Spleen (tissue), 11 donors: ENCODE data around the gene TMPRSS6. TPM values are rescaled to one million over a fixed set of nuclear protein-coding genes. Genes with fewer than 3 reads are reported as not detected.

Experiments used
- DNase-seq: peaks from one replicate; pipeline ENCODE4 v3.0.0-alpha.2; 2020
- H3K27ac ChIP-seq, 8 donors: fragments of 200-600 bp; sonication (generic) in 7 of 8; 1 replicate in 4 of 8; 2 replicates in 4 of 8; pipeline versions ENCODE4 v1.5.0 to v1.8.0; 2016 to 2021; ENCODE audit warnings: inconsistent platforms in 4 of 8, mild to moderate bottlenecking in 4 of 8, moderate library complexity in 1 of 8
- H3K27me3 ChIP-seq, 7 donors: fragments of 200-600 bp; sonication (generic) in 6 of 7; replicated peaks in 1 of 7; 1 replicate in 4 of 7; 2 replicates in 3 of 7; pipeline versions ENCODE4 v1.5.0 to v1.8.0; 2016 to 2021; ENCODE audit warnings: inconsistent platforms in 3 of 7, mild to moderate bottlenecking in 1 of 7
- H3K36me3 ChIP-seq, 6 donors: fragments of 200-600 bp; sonication (generic) in 5 of 6; 1 replicate in 4 of 6; 2 replicates in 2 of 6; pipeline versions ENCODE4 v1.5.0 to v1.8.0; 2016 to 2021; ENCODE audit warnings: inconsistent platforms in 2 of 6
- H3K4me1 ChIP-seq, 6 donors: fragments of 200-600 bp; sonication (generic) in 5 of 6; 1 replicate in 3 of 6; 2 replicates in 3 of 6; pipeline versions ENCODE4 v1.5.0 to v1.8.0; 2016 to 2021; ENCODE audit warnings: inconsistent platforms in 3 of 6
- H3K4me3 ChIP-seq, 8 donors: fragments of 200-600 bp; sonication (generic) in 7 of 8; 1 replicate in 4 of 8; 2 replicates in 4 of 8; pipeline versions ENCODE4 v1.5.0 to v1.8.0; 2016 to 2021; ENCODE audit warnings: inconsistent platforms in 4 of 8, mild to moderate bottlenecking in 4 of 8, moderate library complexity in 2 of 8
- H3K9me3 ChIP-seq, 8 donors: fragments of 200-600 bp; sonication (generic) in 7 of 8; 1 replicate in 4 of 8; 2 replicates in 4 of 8; pipeline versions ENCODE4 v1.5.0 to v1.8.0; 2016 to 2021; ENCODE audit warnings: inconsistent platforms in 4 of 8
- POLR2A ChIP-seq, 3 donors: fragments of 450-650 bp; IDR thresholded peaks; one replicate each; pipeline ENCODE4 v1.5.1; 2017; ENCODE audit warnings: antibody characterized with exemption in 3 of 3, mild to moderate bottlenecking in 1 of 3
- POLR2AphosphoS5 ChIP-seq, 3 donors: sonication (generic); formaldehyde crosslinking; IDR thresholded peaks; one replicate each; pipeline ENCODE4 v1.5.1; 2017; ENCODE audit warnings: antibody characterized with exemption in 3 of 3
- WGBS, 5 donors: extraction: QIAGEN DNeasy Blood & Tissue Kit in 3 of 5; methylation state at CpG; one replicate each; pipeline versions ENCODE4 v1.1.5 to v1.1.7; 2013 to 2018; 5-methylcytosine and 5-hydroxymethylcytosine counted together
- intact Hi-C: fragments of 100-400 bp; cut with DNase I; formaldehyde crosslinking; loops from one replicate; pipeline ENCODE4 v1.15.0; 2023; ENCODE audit warnings: low total_unique reads
- polyA plus RNA-seq, 3 donors: library from polyadenylated mRNA; stranded (reverse); fragments of 200-250 nt; gene quantifications; one replicate each; pipeline ENCODE4 v1.2.1, GENCODE V29; 2013
- total RNA-seq, 7 donors: library from RNA; depleted of rRNA in 3 of 7; stranded (reverse); fragments of >200 nt in 3 of 7; fragmentation: NEBNext Ultra II Directional in 4 of 7; extraction: Animal tissue kit (Norgen Biotek cat#: 25700) in 4 of 7; gene quantifications; one replicate each; pipeline versions ENCODE4 v1.1.0 to v1.2.1, GENCODE V29; 2016 to 2021
- TF ChIP-seq, protein P1 (sequence below), 11 experiments: fragments of 200-600 bp in 7 of 11; fragments of 450-650 bp in 4 of 11; sonication (generic) in 4 of 11; IDR thresholded peaks in 8 of 11; conservative IDR thresholded peaks in 3 of 11; 1 replicate in 7 of 11; 2 replicates in 4 of 11; pipeline versions ENCODE4 v1.4.0 to v1.8.0; 2016 to 2021; ENCODE audit warnings: antibody characterized with exemption in 11 of 11, inconsistent platforms in 4 of 11, mild to moderate bottlenecking in 1 of 11
- donor health status: healthy with polysubstance abuse.
- donor health status: DM: no; HTN: no; CAD: no; lungs with moderate emphysema.
- donor health status: DM: no; HTN: no; CAD: no.
- donor health status: Bipolar disorder and iron deficiency.
- donor health status: healthy.
- donor health status: DM: no; HTN: no; CAD: no.
- donor health status: DM: yes; HTN: yes; CAD: no.

The TMPRSS6 gene
- total and polyA plus RNA-seq, 10 donors: 0.09 to 0.55 (median 0.28) TPM; not detected in 5

DNA sequence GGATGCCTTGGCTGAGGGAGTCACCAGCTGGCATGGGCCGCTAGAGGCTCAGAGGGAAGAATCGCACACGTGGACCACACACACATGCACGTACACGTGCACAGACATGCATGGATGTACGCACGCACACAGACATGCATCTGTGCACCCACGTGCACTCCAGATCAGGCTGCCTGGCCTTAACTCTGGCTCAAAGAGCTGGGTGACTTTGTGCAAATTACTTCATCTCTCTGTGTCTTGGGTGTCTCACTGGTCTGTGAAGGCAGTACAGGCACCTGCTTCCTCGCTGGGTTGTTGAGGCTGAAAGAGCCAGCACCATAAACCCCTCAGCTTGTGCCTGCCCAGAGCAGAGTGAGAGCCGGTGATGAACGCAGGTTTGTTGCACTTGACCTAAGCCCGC is 28.7 kb downstream of the TMPRSS6 start:
- peaks cover 11 to 28% (median 23%) of the 10 kb centered on the region in 6 donors for H3K4me1 ChIP-seq
- no peak overlapping the region for H3K4me3 ChIP-seq
- intact Hi-C loops: no loop called here
- no peak overlapping the region for H3K27ac ChIP-seq
- no peak for TF ChIP-seq POLR2A (IDR thresholded peaks at IDR 0.05)
- no peak for TF ChIP-seq POLR2AphosphoS5 (IDR thresholded peaks at IDR 0.05)
- TF ChIP-seq, protein P1, sequence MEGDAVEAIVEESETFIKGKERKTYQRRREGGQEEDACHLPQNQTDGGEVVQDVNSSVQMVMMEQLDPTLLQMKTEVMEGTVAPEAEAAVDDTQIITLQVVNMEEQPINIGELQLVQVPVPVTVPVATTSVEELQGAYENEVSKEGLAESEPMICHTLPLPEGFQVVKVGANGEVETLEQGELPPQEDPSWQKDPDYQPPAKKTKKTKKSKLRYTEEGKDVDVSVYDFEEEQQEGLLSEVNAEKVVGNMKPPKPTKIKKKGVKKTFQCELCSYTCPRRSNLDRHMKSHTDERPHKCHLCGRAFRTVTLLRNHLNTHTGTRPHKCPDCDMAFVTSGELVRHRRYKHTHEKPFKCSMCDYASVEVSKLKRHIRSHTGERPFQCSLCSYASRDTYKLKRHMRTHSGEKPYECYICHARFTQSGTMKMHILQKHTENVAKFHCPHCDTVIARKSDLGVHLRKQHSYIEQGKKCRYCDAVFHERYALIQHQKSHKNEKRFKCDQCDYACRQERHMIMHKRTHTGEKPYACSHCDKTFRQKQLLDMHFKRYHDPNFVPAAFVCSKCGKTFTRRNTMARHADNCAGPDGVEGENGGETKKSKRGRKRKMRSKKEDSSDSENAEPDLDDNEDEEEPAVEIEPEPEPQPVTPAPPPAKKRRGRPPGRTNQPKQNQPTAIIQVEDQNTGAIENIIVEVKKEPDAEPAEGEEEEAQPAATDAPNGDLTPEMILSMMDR (IDR thresholded peaks at IDR 0.05 in 8 of 11, conservative IDR thresholded peaks at IDR 0.05 in 3 of 11): no peak
- 88 to 96% (median 93%) methylated on average over 11 to 12 of the region's 12 CpGs for WGBS, 5 donors
- no peak for DNase-seq
- H3K9me3 ChIP-seq: no peaks in the 10 kb centered on the region
- H3K27me3 ChIP-seq: peaks cover 0 to 43% (median 0%) of the 10 kb centered on the region in 7 donors
- H3K36me3 ChIP-seq: no peaks in the 10 kb centered on the region

DNA sequence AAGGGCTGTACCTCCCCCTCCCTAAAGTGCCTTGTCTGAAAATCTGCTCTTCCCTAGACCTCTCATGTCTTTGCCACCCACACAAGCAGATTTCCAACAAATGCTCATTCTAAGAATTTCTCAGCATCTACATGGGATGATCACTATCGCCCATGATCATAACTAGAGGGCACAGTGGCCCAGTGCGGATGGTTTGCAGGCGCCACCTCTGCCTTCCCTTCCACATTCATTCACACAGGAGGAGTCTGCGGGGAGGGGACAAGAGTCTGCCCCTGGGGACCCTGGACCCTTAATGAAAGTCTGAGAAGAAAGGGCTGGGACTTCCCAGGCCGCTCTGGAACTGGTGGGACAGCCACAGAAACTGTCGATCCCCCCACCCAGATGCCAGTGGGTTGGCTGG is 29.1 kb downstream of the TMPRSS6 start:
- no peak for DNase-seq
- H3K36me3 ChIP-seq: no peaks in the 10 kb centered on the region
- peak overlapping the region in 7 of 8 donors; percentile 6 to 86 (median 61) for H3K27ac ChIP-seq
- no peak for TF ChIP-seq POLR2A (IDR thresholded peaks at IDR 0.05)
- no peak for TF ChIP-seq POLR2AphosphoS5 (IDR thresholded peaks at IDR 0.05)
- TF ChIP-seq, protein P1 (IDR thresholded peaks at IDR 0.05 in 8 of 11, conservative IDR thresholded peaks at IDR 0.05 in 3 of 11): no peak
- H3K9me3 ChIP-seq: no peaks in the 10 kb centered on the region
- H3K27me3 ChIP-seq: peaks cover 0 to 41% (median 0%) of the 10 kb centered on the region in 7 donors
- H3K4me1 ChIP-seq: peaks cover 11 to 28% (median 23%) of the 10 kb centered on the region in 6 donors
- H3K4me3 ChIP-seq: no peak overlapping the region
- 83 to 96% (median 90%) methylated on average over 4 to 6 of the region's 6 CpGs for WGBS, 5 donors
- intact Hi-C loops: no loop called here

GRCh38 chr22:37079668-37080171 is 29.8 kb downstream of the TMPRSS6 start:
- Histone ChIP-seq H3K4me1 (peaks cover 11 to 28% (median 23%) of the 10 kb centered on the region in 6 donors), H3K27me3 (peaks cover 0 to 42% (median 0%) of the 10 kb centered on the region in 7 donors), H3K27ac (peak overlapping the region; percentile 6 to 86 (median 52)), H3K36me3 (no peaks in the 10 kb centered on the region), H3K9me3 (no peaks in the 10 kb centered on the region), H3K4me3 (peak overlapping the region in 1 of 8 donors; percentile 13)
- intact Hi-C loops: loop anchor here (2.0 kb wide), 1 partner anchor 119 kb away; no protein-coding TSS in a partner anchor
- 33 to 53% (median 39%) methylated on average over 9 to 15 of the region's 15 CpGs for WGBS, 5 donors
- TF ChIP-seq POLR2A (IDR thresholded peaks at IDR 0.05) (no peak), POLR2AphosphoS5 (IDR thresholded peaks at IDR 0.05) (peak in 1 of 3 donors; percentile 65)
- TF ChIP-seq, protein P1 (IDR thresholded peaks at IDR 0.05 in 8 of 11, conservative IDR thresholded peaks at IDR 0.05 in 3 of 11): peak in 1 of 11 experiments; percentile 9
- peak; percentile 83 for DNase-seq

DNA sequence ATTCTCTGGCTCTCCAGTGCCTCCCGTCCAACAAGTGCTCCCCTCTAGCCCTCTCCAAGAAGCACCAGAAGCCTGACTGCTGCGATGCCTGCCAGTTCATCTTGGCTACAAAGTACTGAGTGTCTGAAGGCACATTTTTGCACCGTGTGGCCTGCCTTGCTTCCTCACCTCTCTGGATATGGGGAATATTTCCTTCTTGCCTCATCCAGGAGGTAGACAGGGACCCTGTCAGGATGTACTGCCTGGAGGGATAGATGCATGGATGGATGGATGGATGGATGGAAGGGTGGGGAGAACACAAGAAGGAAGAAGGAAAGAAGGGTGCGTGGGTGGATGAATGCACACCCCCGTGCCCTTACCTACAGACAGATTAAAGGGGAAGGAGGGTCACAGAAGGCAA is 30.4 kb downstream of the TMPRSS6 start:
- Histone ChIP-seq H3K9me3 (no peaks in the 10 kb centered on the region), H3K36me3 (no peaks in the 10 kb centered on the region), H3K27me3 (peaks cover 0 to 42% (median 0%) of the 10 kb centered on the region in 7 donors), H3K27ac (peak overlapping the region in 7 of 8 donors; percentile 17 to 86 (median 61)), H3K4me1 (peaks cover 11 to 28% (median 23%) of the 10 kb centered on the region in 6 donors), H3K4me3 (peak overlapping the region in 1 of 8 donors; percentile 13)
- DNase-seq: no peak
- TF ChIP-seq, protein P1 (IDR thresholded peaks at IDR 0.05 in 8 of 11, conservative IDR thresholded peaks at IDR 0.05 in 3 of 11): no peak
- TF ChIP-seq POLR2A (IDR thresholded peaks at IDR 0.05) (no peak), POLR2AphosphoS5 (IDR thresholded peaks at IDR 0.05) (no peak)
- WGBS, 5 donors: 44 to 63% (median 56%) methylated on average over 5 of the region's 5 CpGs
- intact Hi-C loops: loop anchor here (2.0 kb wide), 1 partner anchor 120 kb away; no protein-coding TSS in a partner anchor
